Epithelial cell of proximal tubule (primary cell): ENCODE data around the gene PANK4. TPM values are rescaled to one million over a fixed set of nuclear protein-coding genes. Genes with fewer than 3 reads are reported as not detected.

Experiments
- DNase-seq: peaks from one replicate; pipeline ENCODE4 v3.0.0-alpha.2; 2011; ENCODE audit warnings: low read depth
- H3K4me3 ChIP-seq: 2 replicates; pipeline ENCODE4 v1.5.1; 2011; ENCODE audit warnings: low read depth, mild to moderate bottlenecking, low read length
- CTCF ChIP-seq: conservative IDR thresholded peaks from 2 replicates; pipeline ENCODE4 v1.5.1; 2012; ENCODE audit warnings: low read depth, mild to moderate bottlenecking, low read length
- total RNA-seq: library from RNA; depleted of rRNA; stranded (reverse); fragments of >200 nt; gene quantifications from 2 replicates; pipeline ENCODE4 v1.2.3, GENCODE V29; 2015

PANK4 gene
- total RNA-seq, 1 donor from 2014 or later: 29.8 TPM

GRCh38 chr1:2458687-2459086 is 67.7 kb downstream of the PANK4 start:
- no peak overlapping the region for H3K4me3 ChIP-seq
- no peak for TF ChIP-seq CTCF
- DNase-seq: no peak

Other genes with a start within 250 kb of the PANK4 start
- gene MORN1, start 135.0 kb downstream of the PANK4 start, total RNA-seq: 3.2 and 8.1 TPM in 2 replicates
- 114 and 185 TPM in 2 replicates for gene RER1, start 134.8 kb downstream of the PANK4 start, total RNA-seq
- 26.5 and 44.1 TPM in 2 replicates for gene PEX10, start 114.0 kb downstream of the PANK4 start, total RNA-seq
- gene PLCH2, start 50.3 kb downstream of the PANK4 start, total RNA-seq: 0.07 and 0.12 TPM in 2 replicates
- 0.14 TPM in 1 of 2 replicates, not detected in the other for gene HES5, start 3.7 kb upstream of the PANK4 start, total RNA-seq
- gene TNFRSF14, start 29.8 kb upstream of the PANK4 start, total RNA-seq: 2.7 and 5.8 TPM in 2 replicates
- gene PRXL2B, start 60.2 kb upstream of the PANK4 start, total RNA-seq: 35.4 and 72.2 TPM in 2 replicates
- gene MMEL1, start 106.4 kb upstream of the PANK4 start, total RNA-seq: not detected in 2 replicates